Testis (tissue), 3 donors: ENCODE data around the gene USE1. TPM values are rescaled to one million over a fixed set of nuclear protein-coding genes. Genes with fewer than 3 reads are reported as not detected.

Experiments used
- DNase-seq: peaks from one replicate; pipeline ENCODE4 v3.0.0-alpha.2; 2019
- H3K27ac ChIP-seq, 2 donors: fragments of 200-600 bp; sonication (generic); one replicate each; pipeline ENCODE4 v1.5.1; 2019
- H3K27me3 ChIP-seq: fragments of 200-600 bp; sonication (generic); one replicate; pipeline ENCODE4 v1.5.1; 2019
- H3K36me3 ChIP-seq: fragments of 200-600 bp; sonication (generic); one replicate; pipeline ENCODE4 v1.5.1; 2017; ENCODE audit warnings: low read depth; ENCODE audit errors: missing control alignments
- H3K4me1 ChIP-seq: fragments of 200-600 bp; sonication (generic); one replicate; pipeline ENCODE4 v1.5.1; 2019
- H3K4me3 ChIP-seq, 2 donors: fragments of 200-600 bp; sonication (generic); one replicate each; pipeline ENCODE4 v1.5.1; 2017 to 2019
- H3K9me3 ChIP-seq: fragments of 200-600 bp; sonication (generic); one replicate; pipeline ENCODE4 v1.5.1; 2017
- POLR2A ChIP-seq: fragments of 450-650 bp; IDR thresholded peaks from one replicate; pipeline ENCODE4 v1.6.1; 2017; ENCODE audit warnings: antibody characterized with exemption, mild to moderate bottlenecking, moderate library complexity
- WGBS, 2 donors: methylation state at CpG; one replicate each; pipeline ENCODE4 v1.1.5; 2018; 5-methylcytosine and 5-hydroxymethylcytosine counted together
- intact Hi-C: fragments of 100-400 bp; cut with DNase I; formaldehyde crosslinking; loops from one replicate; pipeline ENCODE4 v1.15.1; 2023; ENCODE audit warnings: low total_unique reads
- polyA plus RNA-seq: library from polyadenylated mRNA; stranded (reverse); fragments of 350-450 nt; fragmentation: Illumina TruSeq; extraction: RNeasy Lipid Tissue Mini Kit (QIAGEN cat#74804); gene quantifications from one replicate; pipeline ENCODE4 v1.2.3, GENCODE V29; 2014; ENCODE audit warnings: low read depth, low replicate concordance; ENCODE audit not compliant: insufficient read depth
- total RNA-seq, 2 donors: library from RNA; depleted of rRNA; stranded (reverse); fragments of >200 nt; gene quantifications; one replicate each; pipeline ENCODE4 v1.2.3, GENCODE V29; 2016
- TF ChIP-seq, protein P1 (sequence below), 3 experiments: fragments of 450-650 bp in 2 of 3; fragments of 200-600 bp in 1 of 3; sonication (generic) in 1 of 3; IDR thresholded peaks; one replicate each; pipeline ENCODE4 v1.5.1; 2016 to 2019; ENCODE audit warnings: antibody characterized with exemption in 3 of 3, mild to moderate bottlenecking in 2 of 3, moderate library complexity in 1 of 3

USE1 gene
- total and polyA plus RNA-seq, 3 donors from 2014 or later = 15.8 to 33.3 (median 23.8) TPM

DNA sequence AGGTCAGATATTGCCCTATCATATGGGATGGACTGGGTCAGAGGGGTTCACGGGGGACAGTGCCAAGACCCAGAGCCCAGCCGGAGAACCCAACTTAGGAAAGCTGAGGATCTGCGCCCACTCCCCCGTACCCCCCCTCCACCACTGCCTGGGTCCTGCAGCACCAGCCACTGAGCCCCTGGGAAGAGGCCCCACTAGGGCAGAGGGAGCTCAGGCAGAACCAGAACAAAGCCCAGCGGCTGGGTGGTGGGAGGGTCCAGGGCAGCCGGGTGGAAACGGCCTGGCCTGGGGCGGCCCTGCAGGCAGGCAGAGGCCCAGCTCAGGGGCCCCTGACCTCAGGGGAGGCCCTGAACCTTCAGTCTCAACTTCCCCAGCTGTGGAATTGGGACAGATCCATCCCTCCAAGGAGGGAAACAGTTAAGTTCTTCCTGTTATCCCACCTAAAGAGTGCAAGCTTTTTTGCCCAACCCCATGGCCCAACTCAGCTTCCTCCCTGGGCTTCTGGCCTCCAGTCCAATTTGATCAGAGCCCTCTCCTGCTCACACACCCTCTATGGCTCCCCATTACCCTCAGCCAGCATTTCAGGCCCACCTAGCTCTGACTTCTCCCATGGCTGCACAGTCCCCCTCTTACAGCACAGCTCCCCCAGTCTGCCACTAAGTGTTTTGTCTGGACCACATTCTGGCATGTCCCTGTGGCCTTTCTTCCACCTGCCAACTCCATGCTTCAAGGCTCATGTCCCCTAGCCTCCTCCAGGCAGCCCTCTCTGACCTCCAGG is 27.5 kb downstream of the USE1 start:
- peak overlapping the region in 1 of 2 donors; percentile 82 for H3K27ac ChIP-seq
- no peaks in the 10 kb centered on the region for H3K9me3 ChIP-seq
- peaks cover 45% of the 10 kb centered on the region for H3K4me1 ChIP-seq
- no peak overlapping the region for H3K4me3 ChIP-seq
- no peaks in the 10 kb centered on the region for H3K36me3 ChIP-seq
- H3K27me3 ChIP-seq = no peaks in the 10 kb centered on the region
- TF ChIP-seq, protein P1, sequence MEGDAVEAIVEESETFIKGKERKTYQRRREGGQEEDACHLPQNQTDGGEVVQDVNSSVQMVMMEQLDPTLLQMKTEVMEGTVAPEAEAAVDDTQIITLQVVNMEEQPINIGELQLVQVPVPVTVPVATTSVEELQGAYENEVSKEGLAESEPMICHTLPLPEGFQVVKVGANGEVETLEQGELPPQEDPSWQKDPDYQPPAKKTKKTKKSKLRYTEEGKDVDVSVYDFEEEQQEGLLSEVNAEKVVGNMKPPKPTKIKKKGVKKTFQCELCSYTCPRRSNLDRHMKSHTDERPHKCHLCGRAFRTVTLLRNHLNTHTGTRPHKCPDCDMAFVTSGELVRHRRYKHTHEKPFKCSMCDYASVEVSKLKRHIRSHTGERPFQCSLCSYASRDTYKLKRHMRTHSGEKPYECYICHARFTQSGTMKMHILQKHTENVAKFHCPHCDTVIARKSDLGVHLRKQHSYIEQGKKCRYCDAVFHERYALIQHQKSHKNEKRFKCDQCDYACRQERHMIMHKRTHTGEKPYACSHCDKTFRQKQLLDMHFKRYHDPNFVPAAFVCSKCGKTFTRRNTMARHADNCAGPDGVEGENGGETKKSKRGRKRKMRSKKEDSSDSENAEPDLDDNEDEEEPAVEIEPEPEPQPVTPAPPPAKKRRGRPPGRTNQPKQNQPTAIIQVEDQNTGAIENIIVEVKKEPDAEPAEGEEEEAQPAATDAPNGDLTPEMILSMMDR (IDR thresholded peaks at IDR 0.05) = no peak
- no peak for TF ChIP-seq POLR2A
- intact Hi-C loops = no loop called here
- WGBS, 2 donors = 71 to 83% methylated on average over 3 to 7 of the region's 8 CpGs
- DNase-seq = no peak

DNA sequence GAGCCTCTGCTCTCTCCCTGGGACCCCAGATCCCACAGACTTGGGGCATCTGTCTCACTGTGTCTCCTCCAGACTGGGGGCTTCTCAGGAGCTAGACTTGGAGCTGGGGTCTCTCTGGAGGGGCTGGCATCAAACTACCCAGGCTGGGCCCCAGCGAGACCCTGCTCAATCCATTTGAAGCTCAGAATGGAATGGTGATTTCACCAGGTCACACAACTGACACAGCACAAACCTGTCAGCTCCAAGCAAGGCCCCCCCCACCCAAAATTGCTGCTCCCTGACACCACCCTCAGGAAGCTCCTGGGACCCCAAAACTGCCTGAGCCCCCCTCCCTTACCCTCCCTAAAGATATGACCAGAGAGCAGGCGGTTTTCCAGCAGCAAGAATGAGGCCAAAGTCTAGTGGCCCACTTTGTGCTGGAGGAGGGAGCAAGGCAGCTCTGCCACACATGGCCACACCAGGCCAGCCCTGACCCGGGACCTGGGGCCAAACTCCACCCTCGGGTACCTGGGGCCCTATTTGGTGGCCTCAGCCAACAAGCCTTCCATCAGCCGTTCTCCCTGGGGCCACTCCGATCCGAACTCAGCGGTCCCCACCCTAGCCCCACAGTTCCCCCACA is 28.2 kb downstream of the USE1 start:
- Histone ChIP-seq H3K4me1 (peaks cover 45% of the 10 kb centered on the region), H3K27ac (peak overlapping the region; percentile 79 to 82), H3K27me3 (no peaks in the 10 kb centered on the region), H3K9me3 (no peaks in the 10 kb centered on the region), H3K36me3 (no peaks in the 10 kb centered on the region), H3K4me3 (peak overlapping the region; percentile 71 to 80)
- TF ChIP-seq POLR2A = no peak
- TF ChIP-seq, protein P1 (IDR thresholded peaks at IDR 0.05) = no peak
- intact Hi-C loops = no loop called here
- WGBS, 2 donors = 22 to 36% methylated on average over 5 to 8 of the region's 8 CpGs
- no peak for DNase-seq

DNA sequence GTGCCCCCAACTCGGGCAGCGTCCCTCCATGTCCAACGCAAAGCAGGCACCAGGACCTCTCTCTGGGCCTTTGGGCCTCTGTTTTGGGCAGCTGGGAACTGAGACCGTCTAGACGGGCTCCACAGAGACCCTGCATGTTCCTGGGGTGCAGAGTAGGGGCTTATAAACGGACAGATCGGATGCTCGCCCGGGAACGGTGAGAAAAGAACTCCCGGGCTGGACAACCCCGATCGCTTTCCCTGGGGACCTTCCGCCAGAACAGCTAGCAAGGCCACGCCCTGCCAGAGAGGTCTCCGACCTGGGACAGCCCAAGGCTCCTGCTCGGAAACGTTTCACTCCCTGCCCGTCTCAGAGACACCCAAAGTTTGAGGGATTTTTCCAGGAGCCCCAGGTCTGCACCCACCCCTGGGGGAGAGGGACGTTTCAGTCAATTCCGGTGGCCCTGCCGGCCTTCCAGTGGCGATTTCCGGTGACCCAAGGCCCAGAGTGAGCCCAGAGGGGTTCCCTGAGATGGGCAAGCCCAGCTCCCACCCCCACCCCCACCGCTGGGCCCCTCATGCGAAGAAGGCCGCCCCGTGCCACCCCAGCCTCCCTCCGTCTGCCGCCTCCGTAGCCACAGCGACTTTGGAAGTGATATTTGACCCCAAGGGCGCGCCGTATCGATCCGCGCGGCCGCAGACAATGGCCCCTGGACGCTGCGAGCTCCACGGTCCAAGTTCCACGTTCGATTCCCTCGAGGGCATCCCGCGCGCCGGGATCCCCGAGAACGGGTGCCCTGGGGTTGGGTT is 28.9 kb downstream of the USE1 start:
- no peaks in the 10 kb centered on the region for H3K36me3 ChIP-seq
- peak overlapping the region; percentile 71 to 80 for H3K4me3 ChIP-seq
- peak; percentile 75 for DNase-seq
- TF ChIP-seq, protein P1 (IDR thresholded peaks at IDR 0.05) = no peak
- TF ChIP-seq POLR2A = no peak
- WGBS, 2 donors = 0 to 2% methylated on average over 3 to 52 of the region's 52 CpGs
- peak overlapping the region; percentile 79 to 82 for H3K27ac ChIP-seq
- peaks cover 45% of the 10 kb centered on the region for H3K4me1 ChIP-seq
- no peaks in the 10 kb centered on the region for H3K9me3 ChIP-seq
- intact Hi-C loops = no loop called here
- H3K27me3 ChIP-seq = no peaks in the 10 kb centered on the region

DNA sequence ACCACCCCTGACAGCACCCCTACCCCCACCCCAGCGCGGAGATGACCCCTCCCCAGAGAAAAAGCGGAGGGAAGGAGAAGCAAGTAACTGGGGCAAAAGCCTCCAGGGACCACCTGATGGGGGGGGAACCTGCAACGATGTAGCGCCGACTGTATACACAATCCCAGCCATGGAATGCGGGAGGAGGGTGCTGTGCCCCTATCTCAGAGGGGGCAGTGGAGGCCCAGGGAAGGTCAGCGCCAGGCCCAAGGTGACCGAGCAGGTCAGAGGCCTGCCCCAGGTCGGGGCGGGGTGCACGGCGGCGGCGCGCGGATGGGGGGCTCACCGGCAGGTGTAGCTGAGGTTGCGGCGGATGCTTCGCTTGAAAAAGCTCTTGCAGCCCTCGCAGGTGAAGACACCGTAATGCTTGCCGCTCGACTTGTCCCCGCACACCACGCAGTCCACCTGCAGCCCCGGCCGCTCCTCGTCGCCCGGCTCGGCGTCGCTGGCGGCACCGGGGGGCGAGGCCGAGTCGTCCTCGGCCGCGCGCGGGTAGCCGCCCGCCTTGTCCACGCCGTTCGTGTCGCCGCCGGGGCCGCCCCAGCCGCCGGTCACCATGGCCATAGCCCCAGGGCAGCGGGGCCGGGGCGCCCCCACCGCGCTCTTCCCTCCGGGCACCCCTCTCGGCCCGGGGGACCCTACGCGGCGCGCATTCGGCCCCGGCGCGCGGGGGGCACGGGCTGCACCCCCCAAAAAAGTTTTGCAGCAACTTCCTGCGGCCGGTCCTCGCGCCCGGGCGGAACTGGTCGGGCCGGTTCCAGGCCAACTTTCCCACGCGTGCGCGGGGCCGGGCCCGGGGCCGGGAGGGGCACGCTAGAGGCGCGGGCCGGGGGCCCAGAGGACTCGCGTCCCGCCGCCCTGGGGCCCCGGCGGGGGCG is 29.7 kb downstream of the USE1 start:
- TF ChIP-seq POLR2A = no peak
- TF ChIP-seq, protein P1 (IDR thresholded peaks at IDR 0.05) = no peak
- 0% methylated on average over 6 to 31 of the region's 100 CpGs for WGBS, 2 donors
- intact Hi-C loops = no loop called here
- no peak for DNase-seq
- H3K27me3 ChIP-seq = no peaks in the 10 kb centered on the region
- H3K4me1 ChIP-seq = peaks cover 44% of the 10 kb centered on the region
- H3K4me3 ChIP-seq = peak overlapping the region; percentile 71 to 80
- H3K9me3 ChIP-seq = no peaks in the 10 kb centered on the region
- no peaks in the 10 kb centered on the region for H3K36me3 ChIP-seq
- peak overlapping the region; percentile 79 to 82 for H3K27ac ChIP-seq
